Endodermal cell (in vitro differentiated cells): ENCODE data around the gene MACROD2. TPM values are rescaled to one million over a fixed set of nuclear protein-coding genes. Genes with fewer than 3 reads are reported as not detected.
A peak's percentile ranks its signal among the peaks of the same experiment; 100 is the strongest.

ENCODE experiments used
- DNase-seq: peaks from one replicate; pipeline ENCODE4 v3.0.0-alpha.2; 2017
- H3K27ac ChIP-seq: 2 replicates; pipeline ENCODE4 v1.5.1; 2013; ENCODE audit warnings: mild to moderate bottlenecking, low read depth, low read length, moderate library complexity
- H3K27me3 ChIP-seq: 2 replicates; pipeline ENCODE4 v1.6.1; 2013; ENCODE audit warnings: mild to moderate bottlenecking, low read length, moderate library complexity; ENCODE audit not compliant: insufficient read depth, control insufficient read depth, poor library complexity, severe bottlenecking
- H3K36me3 ChIP-seq: 2 replicates; pipeline ENCODE4 v1.7.0; 2013; ENCODE audit warnings: mild to moderate bottlenecking, low read length, moderate library complexity; ENCODE audit not compliant: control insufficient read depth, insufficient read depth
- H3K4me1 ChIP-seq: one replicate; pipeline ENCODE4 v1.7.0; 2013; ENCODE audit warnings: low read length; ENCODE audit not compliant: control insufficient read depth, insufficient read depth
- H3K4me3 ChIP-seq: 2 replicates; pipeline ENCODE4 v1.5.1; 2013; ENCODE audit warnings: mild to moderate bottlenecking, low read length, moderate library complexity
- H3K9ac ChIP-seq: 2 replicates; pipeline ENCODE4 v1.6.1; 2013; ENCODE audit warnings: mild to moderate bottlenecking, low read length, moderate library complexity; ENCODE audit not compliant: poor library complexity, severe bottlenecking; ENCODE audit errors: extremely low read depth
- H3K9me3 ChIP-seq: 2 replicates; pipeline ENCODE4 v1.6.1; 2013; ENCODE audit warnings: mild to moderate bottlenecking, low read length, moderate library complexity; ENCODE audit not compliant: control insufficient read depth
- H3K27ac Mint-ChIP-seq: 2 replicates; pipeline ENCODE4 v1.8.0; 2020; ENCODE audit warnings: mixed read lengths
- H3K27me3 Mint-ChIP-seq: 2 replicates; pipeline ENCODE4 v1.8.0; 2021; ENCODE audit warnings: mild to moderate bottlenecking, mixed read lengths; ENCODE audit not compliant: insufficient read depth
- H3K36me3 Mint-ChIP-seq: 2 replicates; pipeline ENCODE4 v1.8.0; 2020; ENCODE audit warnings: low read depth, mixed read lengths
- H3K4me1 Mint-ChIP-seq: 2 replicates; pipeline ENCODE4 v1.8.0; 2020; ENCODE audit warnings: mixed read lengths
- H3K4me3 Mint-ChIP-seq: 2 replicates; pipeline ENCODE4 v1.8.0; 2020; ENCODE audit warnings: mild to moderate bottlenecking, moderate library complexity, mixed read lengths
- H3K9me3 Mint-ChIP-seq: 2 replicates; pipeline ENCODE4 v1.8.0; 2020; ENCODE audit warnings: mild to moderate bottlenecking, mixed read lengths
- WGBS, 2 experiments: methylation state at CpG; one replicate each; pipeline versions ENCODE4 v1.1.5 to v1.1.7; 2013; ENCODE audit warnings: missing lambda C conversion rate in 2 of 2, mixed read lengths in 1 of 2; ENCODE audit not compliant: insufficient coverage in 1 of 2, insufficient read length in 1 of 2; 5-methylcytosine and 5-hydroxymethylcytosine counted together
- total RNA-seq, 2 donors: library from RNA; stranded (reverse); fragmentation: NEBNext Ultra II Directional in 1 of 2; extraction: Animal tissue kit (Norgen Biotek cat#: 25700) in 1 of 2; gene quantifications; 2 replicates in 1 of 2; 3 replicates in 1 of 2; pipeline ENCODE4 v1.2.1, GENCODE V29; 2021
- TF ChIP-seq, protein P1 (sequence below): fragments of 200-600 bp; sonication (generic); conservative IDR thresholded peaks from 2 replicates; pipeline ENCODE4 v1.5.0; 2021; ENCODE audit warnings: antibody characterized with exemption, mild to moderate bottlenecking

Gene MACROD2
- total RNA-seq, 2 donors from 2014 or later = 2.3 to 4.8 TPM

DNA sequence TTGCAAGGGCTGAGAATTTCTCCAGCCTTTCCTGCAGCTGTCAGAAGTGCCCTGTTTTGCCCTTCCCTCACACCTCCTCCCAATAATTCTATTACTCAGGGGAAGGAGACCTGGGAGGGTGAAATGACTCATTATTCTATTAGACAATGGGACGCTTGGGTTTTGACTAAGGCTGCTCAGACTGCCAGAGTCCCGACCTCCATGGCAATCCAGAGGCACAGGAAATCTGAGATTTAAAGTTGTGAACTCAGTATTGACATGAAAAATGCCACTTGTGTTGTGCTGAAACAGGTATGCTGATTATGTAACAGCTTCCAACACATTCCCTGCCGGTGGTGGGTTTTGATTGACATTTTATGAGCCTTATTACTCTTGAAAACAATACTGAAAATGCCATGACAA is 967.9 kb downstream of the MACROD2 start:
- no peak overlapping the region for H3K9ac ChIP-seq
- no peaks in the 10 kb centered on the region for H3K27me3 Mint-ChIP-seq
- H3K27ac ChIP-seq = no peak overlapping the region
- H3K4me3 ChIP-seq = no peak overlapping the region
- no peak overlapping the region for H3K4me3 Mint-ChIP-seq
- peaks cover 7% of the 10 kb centered on the region for H3K4me1 Mint-ChIP-seq
- H3K4me1 ChIP-seq = no peaks in the 10 kb centered on the region
- no peaks in the 10 kb centered on the region for H3K9me3 ChIP-seq
- TF ChIP-seq, protein P1, sequence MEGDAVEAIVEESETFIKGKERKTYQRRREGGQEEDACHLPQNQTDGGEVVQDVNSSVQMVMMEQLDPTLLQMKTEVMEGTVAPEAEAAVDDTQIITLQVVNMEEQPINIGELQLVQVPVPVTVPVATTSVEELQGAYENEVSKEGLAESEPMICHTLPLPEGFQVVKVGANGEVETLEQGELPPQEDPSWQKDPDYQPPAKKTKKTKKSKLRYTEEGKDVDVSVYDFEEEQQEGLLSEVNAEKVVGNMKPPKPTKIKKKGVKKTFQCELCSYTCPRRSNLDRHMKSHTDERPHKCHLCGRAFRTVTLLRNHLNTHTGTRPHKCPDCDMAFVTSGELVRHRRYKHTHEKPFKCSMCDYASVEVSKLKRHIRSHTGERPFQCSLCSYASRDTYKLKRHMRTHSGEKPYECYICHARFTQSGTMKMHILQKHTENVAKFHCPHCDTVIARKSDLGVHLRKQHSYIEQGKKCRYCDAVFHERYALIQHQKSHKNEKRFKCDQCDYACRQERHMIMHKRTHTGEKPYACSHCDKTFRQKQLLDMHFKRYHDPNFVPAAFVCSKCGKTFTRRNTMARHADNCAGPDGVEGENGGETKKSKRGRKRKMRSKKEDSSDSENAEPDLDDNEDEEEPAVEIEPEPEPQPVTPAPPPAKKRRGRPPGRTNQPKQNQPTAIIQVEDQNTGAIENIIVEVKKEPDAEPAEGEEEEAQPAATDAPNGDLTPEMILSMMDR = no peak
- H3K27me3 ChIP-seq = no peaks in the 10 kb centered on the region
- no peaks in the 10 kb centered on the region for H3K36me3 ChIP-seq
- H3K27ac Mint-ChIP-seq = no peak overlapping the region
- no peaks in the 10 kb centered on the region for H3K9me3 Mint-ChIP-seq
- H3K36me3 Mint-ChIP-seq = peaks cover 2% of the 10 kb centered on the region
- WGBS, 2 experiments = 37 to 38% methylated on average over 1 to 3 of the region's 3 CpGs
- peak; percentile 61 for DNase-seq

DNA sequence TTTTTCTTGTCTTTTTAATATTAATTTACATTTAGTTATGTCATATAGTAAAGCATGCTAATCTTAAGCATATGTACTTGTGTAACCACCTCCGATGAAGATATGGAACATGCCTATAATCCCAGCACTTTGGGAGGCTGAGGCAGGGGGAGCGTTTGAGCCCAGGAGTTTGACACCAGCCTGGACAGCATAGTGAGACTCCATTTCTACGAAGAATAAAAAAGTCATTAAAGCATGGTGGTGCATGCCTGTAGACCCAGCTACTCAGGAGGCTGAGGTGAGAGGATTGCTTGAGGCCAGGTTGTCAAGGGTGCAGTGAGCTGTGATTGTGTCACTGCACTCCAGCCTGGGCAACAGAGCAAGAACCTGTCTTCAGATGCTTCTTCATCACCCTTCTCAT is 970.9 kb downstream of the MACROD2 start:
- no peak for DNase-seq
- TF ChIP-seq, protein P1 = no peak
- 89 to 96% methylated on average over 3 of the region's 3 CpGs for WGBS, 2 experiments
- H3K4me1 Mint-ChIP-seq = peaks cover 7% of the 10 kb centered on the region
- no peaks in the 10 kb centered on the region for H3K4me1 ChIP-seq
- H3K36me3 Mint-ChIP-seq = no peaks in the 10 kb centered on the region
- H3K27me3 Mint-ChIP-seq = no peaks in the 10 kb centered on the region
- H3K9me3 Mint-ChIP-seq = no peaks in the 10 kb centered on the region
- no peak overlapping the region for H3K27ac ChIP-seq
- no peak overlapping the region for H3K4me3 ChIP-seq
- no peak overlapping the region for H3K27ac Mint-ChIP-seq
- H3K4me3 Mint-ChIP-seq = no peak overlapping the region
- H3K36me3 ChIP-seq = no peaks in the 10 kb centered on the region
- H3K9me3 ChIP-seq = no peaks in the 10 kb centered on the region
- H3K27me3 ChIP-seq = no peaks in the 10 kb centered on the region
- no peak overlapping the region for H3K9ac ChIP-seq

DNA sequence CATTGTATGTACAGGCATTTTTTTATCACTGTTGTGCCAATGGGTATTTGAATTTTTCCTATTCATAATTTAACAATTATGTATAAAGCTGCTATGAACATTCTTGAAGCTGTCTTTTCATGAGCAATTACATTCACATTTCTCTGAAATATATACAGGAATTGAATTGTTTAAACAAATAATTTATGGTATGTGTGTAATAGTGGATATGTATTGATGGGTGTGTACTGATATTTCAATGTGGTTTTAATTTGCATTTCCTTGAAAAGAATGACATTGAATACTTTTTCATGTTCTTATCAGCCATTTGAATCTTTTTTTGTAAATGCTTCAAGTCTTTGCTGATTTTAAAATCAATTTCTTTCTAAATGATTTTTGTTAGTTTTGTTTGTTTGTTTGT is 971.5 kb downstream of the MACROD2 start:
- no peaks in the 10 kb centered on the region for H3K9me3 ChIP-seq
- TF ChIP-seq, protein P1 = no peak
- H3K4me1 ChIP-seq = no peaks in the 10 kb centered on the region
- no peaks in the 10 kb centered on the region for H3K36me3 ChIP-seq
- no peaks in the 10 kb centered on the region for H3K36me3 Mint-ChIP-seq
- DNase-seq = no peak
- H3K4me3 Mint-ChIP-seq = no peak overlapping the region
- H3K27me3 ChIP-seq = no peaks in the 10 kb centered on the region
- no peak overlapping the region for H3K4me3 ChIP-seq
- no peak overlapping the region for H3K9ac ChIP-seq
- peaks cover 7% of the 10 kb centered on the region for H3K4me1 Mint-ChIP-seq
- no peaks in the 10 kb centered on the region for H3K27me3 Mint-ChIP-seq
- no peak overlapping the region for H3K27ac ChIP-seq
- H3K27ac Mint-ChIP-seq = no peak overlapping the region
- H3K9me3 Mint-ChIP-seq = no peaks in the 10 kb centered on the region
